Measurements from ENCODE around the gene NFAT5.
A peak's percentile ranks its signal among the peaks of the same experiment; 100 is the strongest.

The NFAT5 gene

DNA sequence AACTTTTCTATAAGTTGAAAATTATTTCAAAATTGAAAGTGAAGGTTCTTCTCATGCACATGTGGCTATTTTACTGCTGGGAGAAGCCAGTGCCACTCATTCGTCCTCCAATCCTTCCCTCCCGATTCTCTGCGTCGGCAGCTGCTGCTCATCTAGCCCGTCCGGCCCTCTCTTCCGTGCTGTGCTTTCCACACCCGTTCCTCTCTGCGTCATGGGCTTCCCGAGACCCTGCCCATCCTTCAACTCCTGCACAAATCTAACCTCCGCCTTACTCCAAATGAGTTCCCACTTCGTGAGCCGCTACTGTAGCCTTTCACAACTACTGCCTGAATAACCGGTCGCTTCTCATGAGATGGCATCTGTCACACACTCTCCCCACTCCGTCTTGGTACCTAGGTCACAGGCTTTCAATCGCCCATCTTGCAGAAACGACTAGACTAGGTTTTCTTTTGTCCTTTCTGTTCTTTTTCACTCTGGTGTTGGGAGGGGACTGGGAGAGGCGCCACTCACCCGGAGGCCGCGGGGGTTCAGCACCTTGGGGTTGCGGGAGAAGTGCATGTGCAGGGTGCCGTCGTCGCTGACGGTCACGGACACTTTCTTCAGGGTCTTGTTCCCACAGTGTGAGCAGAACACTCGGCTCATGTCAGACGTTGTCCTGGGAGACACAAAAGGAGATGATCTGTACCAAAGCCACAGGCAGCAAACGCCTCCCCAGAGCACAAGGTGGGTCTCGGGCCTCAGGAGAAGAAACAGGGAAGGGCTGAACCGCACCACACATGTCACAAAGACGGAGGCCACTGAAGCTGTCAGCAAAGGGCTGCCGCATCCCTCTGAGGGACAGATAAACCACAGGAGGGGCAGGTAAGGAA is 178.8 kb downstream of the NFAT5 start:
- H3K4me3 ChIP-seq (ENCODE audit: low read length), result no peak overlapping the region
- TF ChIP-seq, protein P1, sequence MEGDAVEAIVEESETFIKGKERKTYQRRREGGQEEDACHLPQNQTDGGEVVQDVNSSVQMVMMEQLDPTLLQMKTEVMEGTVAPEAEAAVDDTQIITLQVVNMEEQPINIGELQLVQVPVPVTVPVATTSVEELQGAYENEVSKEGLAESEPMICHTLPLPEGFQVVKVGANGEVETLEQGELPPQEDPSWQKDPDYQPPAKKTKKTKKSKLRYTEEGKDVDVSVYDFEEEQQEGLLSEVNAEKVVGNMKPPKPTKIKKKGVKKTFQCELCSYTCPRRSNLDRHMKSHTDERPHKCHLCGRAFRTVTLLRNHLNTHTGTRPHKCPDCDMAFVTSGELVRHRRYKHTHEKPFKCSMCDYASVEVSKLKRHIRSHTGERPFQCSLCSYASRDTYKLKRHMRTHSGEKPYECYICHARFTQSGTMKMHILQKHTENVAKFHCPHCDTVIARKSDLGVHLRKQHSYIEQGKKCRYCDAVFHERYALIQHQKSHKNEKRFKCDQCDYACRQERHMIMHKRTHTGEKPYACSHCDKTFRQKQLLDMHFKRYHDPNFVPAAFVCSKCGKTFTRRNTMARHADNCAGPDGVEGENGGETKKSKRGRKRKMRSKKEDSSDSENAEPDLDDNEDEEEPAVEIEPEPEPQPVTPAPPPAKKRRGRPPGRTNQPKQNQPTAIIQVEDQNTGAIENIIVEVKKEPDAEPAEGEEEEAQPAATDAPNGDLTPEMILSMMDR (IDR thresholded peaks at IDR 0.05; ENCODE audit: insufficient read depth, low read depth, low read length, missing control alignments), result no peak

DNA sequence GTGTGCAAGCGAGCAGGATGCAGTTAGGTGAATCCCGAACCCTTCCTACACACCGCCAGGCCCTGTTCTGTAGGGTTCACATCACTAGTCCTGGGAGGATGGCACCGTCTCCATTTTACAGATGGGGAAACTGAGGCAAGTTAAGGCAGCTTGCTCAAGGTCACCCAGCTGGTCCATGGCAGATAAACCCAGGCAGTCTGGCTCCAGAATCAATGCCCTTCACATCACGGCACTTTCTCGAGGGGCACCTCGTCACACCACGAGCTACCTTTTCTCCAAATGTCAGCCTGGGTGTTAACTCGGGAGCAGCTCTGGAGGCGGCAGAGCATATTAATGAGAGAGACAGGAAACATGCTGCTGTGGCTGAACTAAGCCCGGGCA is 179.5 kb downstream of the NFAT5 start:
- DNase-seq (ENCODE audit: low read depth), result no peak
- H3K4me3 ChIP-seq (ENCODE audit: low read length), result no peak overlapping the region
- TF ChIP-seq, protein P1 (IDR thresholded peaks at IDR 0.05; ENCODE audit: insufficient read depth, low read depth, low read length, missing control alignments), result no peak

More for the DNA sequence above, 178.8 kb downstream of the NFAT5 start:
- DNase-seq (ENCODE audit: low read depth), result no peak

DNA sequence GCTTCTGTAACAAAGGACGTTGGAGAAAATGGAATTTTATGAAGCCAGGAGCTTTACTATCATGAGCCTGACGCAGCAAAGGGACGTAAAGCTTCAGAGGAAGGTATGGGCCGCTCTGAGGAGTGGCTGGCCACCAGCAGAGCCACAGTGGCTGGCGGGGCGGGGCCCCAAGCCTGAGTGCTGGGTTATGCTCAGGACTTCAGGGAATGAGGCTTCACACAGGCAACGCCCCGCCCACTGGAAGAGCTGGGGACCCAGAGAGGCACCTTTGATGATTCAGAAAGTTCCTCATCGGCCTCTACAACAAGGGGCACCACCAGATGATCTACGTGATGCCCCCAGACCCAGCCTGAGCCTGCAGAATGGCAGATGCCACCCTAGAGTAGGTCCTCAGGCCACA is 180.2 kb downstream of the NFAT5 start:
- TF ChIP-seq, protein P1 (IDR thresholded peaks at IDR 0.05; ENCODE audit: insufficient read depth, low read depth, low read length, missing control alignments), result no peak

DNA sequence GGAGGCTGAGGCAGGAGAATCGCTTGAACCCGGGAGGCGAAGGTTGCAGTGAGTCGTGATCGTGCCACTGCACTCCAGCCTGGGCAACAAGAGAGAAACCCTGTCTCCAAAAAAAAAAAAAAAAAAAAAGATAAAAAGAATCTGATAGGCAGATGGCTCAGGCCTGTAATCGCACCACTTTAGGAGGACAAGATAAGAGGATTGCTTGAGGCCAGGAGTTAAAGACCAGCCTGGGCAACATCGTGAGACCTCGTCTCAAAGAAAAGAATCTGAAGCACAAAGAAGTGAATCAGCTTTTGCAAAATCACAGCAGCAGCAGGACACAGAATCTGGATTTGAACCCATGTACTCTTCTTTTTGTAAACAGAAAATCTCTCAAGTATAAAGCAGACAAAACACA is 181.3 kb downstream of the NFAT5 start:
- no peak for DNase-seq (ENCODE audit: low read depth)
- H3K4me3 ChIP-seq (ENCODE audit: low read length), result no peak overlapping the region
- TF ChIP-seq, protein P1 (IDR thresholded peaks at IDR 0.05; ENCODE audit: insufficient read depth, low read depth, low read length, missing control alignments), result no peak

More for the DNA sequence above, 180.2 kb downstream of the NFAT5 start:
- no peak overlapping the region for H3K4me3 ChIP-seq (ENCODE audit: low read length)
- no peak for DNase-seq (ENCODE audit: low read depth)

DNA sequence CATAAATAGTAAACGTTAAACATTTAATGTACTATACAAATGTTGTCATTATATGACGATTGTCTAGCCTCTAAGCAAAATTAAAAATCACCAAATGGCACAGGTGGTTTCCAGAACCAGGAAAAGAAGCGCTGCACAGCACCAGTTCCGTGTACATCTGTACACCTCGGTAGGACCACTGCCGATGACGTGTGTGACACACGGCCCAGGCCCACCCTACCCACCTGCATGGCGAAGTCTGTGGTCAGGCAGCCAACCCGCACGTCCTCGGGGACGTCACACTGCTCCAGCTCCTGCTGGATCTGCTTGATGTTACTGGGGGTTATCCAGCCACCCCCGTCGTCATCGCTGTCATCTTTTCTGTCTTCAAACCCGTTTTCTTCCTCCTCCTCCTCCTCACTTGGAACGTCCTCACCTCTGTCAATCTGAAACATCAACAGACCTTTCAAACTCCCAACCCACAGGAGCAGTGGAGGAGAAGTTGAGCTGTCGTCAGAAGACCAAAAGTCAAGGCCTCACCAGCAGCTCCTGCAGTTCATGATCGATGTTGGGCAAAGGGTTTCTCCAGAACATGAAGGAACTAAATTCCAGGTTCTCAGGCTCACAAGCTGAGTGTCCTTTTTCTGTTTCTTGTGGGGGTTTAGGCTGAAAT is 183.1 kb downstream of the NFAT5 start:
- TF ChIP-seq, protein P1 (IDR thresholded peaks at IDR 0.05; ENCODE audit: insufficient read depth, low read depth, low read length, missing control alignments), result no peak
- no peak for DNase-seq (ENCODE audit: low read depth)
- H3K4me3 ChIP-seq (ENCODE audit: low read length), result no peak overlapping the region

DNA sequence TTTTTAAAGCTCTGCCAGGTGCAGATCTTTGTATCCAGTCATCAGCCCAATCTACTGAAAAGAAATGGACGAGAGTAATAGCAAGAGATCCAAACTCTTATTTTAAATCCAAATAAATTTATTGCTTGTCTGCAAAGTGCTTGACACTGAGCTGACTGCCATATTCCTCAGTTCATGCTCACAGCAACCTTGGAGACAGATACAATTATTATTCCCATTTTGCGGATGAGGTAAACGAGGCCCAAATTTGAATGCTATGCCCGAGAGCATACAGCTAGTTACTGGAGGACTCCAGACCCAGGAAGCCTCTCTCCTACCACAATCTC is 188.3 kb downstream of the NFAT5 start:
- H3K4me3 ChIP-seq (ENCODE audit: low read length), result peak overlapping the region; percentile 97
- TF ChIP-seq, protein P1 (IDR thresholded peaks at IDR 0.05; ENCODE audit: insufficient read depth, low read depth, low read length, missing control alignments), result no peak
- DNase-seq (ENCODE audit: low read depth), result peak; percentile 4

Data from epithelial cell of esophagus (primary cell).